Measurements from ENCODE around the gene TEAD1. TPM values are rescaled to one million over a fixed set of nuclear protein-coding genes. Genes with fewer than 3 reads are reported as not detected.

The TEAD1 gene
- total RNA-seq, 1 donor from 2014 or later, result 62.5 TPM

DNA sequence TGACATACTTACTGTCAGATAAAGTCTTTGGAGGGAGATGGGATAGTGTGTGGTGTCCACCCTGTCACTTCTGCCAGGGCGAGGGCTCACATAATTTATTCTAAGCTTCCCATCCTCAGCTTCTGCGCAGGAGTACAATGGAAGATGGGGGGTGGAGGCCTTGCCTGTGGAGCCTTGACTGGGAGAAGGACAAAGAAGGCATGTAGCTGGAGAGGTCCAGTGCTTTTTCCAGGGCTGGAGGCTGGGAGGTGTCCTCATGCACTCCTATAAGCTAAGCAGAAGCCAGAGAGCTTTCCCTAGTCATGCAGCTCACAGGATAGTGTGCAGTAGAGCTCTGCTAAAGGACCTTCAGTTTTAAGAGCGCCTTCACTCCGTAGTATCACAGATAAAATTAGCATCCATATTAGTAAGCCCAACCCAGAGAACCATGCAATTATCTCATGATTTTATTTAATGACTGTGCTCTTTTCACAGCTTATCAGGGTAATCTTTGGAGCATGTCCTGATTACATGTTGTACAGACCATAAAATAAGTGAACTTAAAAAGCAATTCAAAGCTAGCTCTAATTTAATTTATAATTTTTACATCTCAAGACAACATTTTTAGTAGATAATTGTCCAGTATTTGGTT is 148.3 kb downstream of the TEAD1 start:
- Mint-ChIP-seq H3K36me3 (ENCODE audit: unreplicated experiment) (no peaks in the 10 kb centered on the region), H3K4me3 (ENCODE audit: unreplicated experiment) (no peak overlapping the region), H3K27me3 (ENCODE audit: unreplicated experiment) (no peaks in the 10 kb centered on the region), H3K9me3 (ENCODE audit: unreplicated experiment) (no peaks in the 10 kb centered on the region), H3K27ac (ENCODE audit: unreplicated experiment) (no peak overlapping the region), H3K4me1 (ENCODE audit: low read depth, unreplicated experiment) (peaks cover 23% of the 10 kb centered on the region)
- TF ChIP-seq, protein P1, sequence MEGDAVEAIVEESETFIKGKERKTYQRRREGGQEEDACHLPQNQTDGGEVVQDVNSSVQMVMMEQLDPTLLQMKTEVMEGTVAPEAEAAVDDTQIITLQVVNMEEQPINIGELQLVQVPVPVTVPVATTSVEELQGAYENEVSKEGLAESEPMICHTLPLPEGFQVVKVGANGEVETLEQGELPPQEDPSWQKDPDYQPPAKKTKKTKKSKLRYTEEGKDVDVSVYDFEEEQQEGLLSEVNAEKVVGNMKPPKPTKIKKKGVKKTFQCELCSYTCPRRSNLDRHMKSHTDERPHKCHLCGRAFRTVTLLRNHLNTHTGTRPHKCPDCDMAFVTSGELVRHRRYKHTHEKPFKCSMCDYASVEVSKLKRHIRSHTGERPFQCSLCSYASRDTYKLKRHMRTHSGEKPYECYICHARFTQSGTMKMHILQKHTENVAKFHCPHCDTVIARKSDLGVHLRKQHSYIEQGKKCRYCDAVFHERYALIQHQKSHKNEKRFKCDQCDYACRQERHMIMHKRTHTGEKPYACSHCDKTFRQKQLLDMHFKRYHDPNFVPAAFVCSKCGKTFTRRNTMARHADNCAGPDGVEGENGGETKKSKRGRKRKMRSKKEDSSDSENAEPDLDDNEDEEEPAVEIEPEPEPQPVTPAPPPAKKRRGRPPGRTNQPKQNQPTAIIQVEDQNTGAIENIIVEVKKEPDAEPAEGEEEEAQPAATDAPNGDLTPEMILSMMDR (IDR thresholded peaks at IDR 0.05; ENCODE audit: partially characterized antibody, unreplicated experiment), result no peak
- no peak for DNase-seq

DNA sequence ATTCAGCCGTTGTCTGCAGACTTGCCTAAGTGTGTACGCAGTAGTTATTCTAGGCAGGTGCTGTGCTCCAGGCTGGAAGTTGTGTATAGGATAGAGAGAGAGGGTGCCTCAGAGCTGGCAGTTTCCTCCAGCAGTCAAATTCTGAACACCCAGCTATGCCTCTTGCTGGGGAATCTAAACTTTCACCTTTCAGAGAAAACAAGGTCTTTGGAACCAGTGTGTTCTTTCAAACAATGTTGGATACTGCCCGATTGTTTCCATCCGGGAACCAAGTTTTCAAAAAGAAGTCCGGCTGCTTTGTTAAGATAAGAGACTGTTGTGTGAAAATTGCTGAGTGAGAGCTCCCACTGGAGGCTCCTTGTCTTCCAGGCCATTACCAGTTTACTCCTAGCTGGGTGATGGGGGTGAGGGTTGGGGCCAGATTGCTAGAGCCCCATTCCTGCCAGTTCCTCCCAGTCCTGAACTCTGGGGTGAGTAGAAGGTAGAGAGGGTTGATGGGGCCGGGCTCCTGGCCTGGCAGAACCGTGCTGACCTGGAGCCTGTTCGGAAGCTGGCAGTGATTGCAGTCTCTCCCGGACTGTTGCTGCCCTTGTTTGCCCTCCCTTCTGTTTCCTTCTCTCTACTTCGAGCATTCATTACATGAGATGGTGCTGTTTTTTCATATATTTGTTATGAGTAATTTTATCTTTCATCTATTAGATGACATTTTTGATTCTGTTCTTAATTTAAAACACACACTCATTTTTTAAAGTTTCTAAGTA is 150.2 kb downstream of the TEAD1 start:
- no peak for DNase-seq
- no peak overlapping the region for H3K4me3 Mint-ChIP-seq (ENCODE audit: unreplicated experiment)
- peaks cover 35% of the 10 kb centered on the region for H3K4me1 Mint-ChIP-seq (ENCODE audit: low read depth, unreplicated experiment)
- no peaks in the 10 kb centered on the region for H3K36me3 Mint-ChIP-seq (ENCODE audit: unreplicated experiment)
- TF ChIP-seq, protein P1 (IDR thresholded peaks at IDR 0.05; ENCODE audit: partially characterized antibody, unreplicated experiment), result no peak
- peaks cover 4% of the 10 kb centered on the region for H3K9me3 Mint-ChIP-seq (ENCODE audit: unreplicated experiment)
- H3K27ac Mint-ChIP-seq (ENCODE audit: unreplicated experiment), result no peak overlapping the region
- H3K27me3 Mint-ChIP-seq (ENCODE audit: unreplicated experiment), result peaks cover 6% of the 10 kb centered on the region

DNA sequence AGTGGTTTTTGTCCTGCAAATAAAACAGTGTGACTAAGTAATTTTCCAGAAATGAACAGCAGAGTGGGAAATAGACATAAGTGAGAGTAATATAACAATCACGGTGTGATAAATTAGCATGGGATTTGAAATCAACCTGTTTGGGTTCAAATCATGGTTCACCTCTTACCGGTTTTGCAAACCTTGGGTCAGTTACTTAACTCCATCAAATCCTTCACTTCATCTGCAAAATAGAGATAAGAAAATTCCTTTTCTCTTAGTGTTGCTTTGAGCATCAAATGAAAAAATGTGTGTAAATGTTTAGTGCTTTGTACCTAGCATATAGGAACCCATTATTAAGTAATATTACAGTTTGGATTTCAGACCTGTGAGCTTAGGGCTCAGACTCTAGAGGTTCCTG is 152.2 kb downstream of the TEAD1 start:
- H3K27me3 Mint-ChIP-seq (ENCODE audit: unreplicated experiment), result peaks cover 9% of the 10 kb centered on the region
- TF ChIP-seq, protein P1 (IDR thresholded peaks at IDR 0.05; ENCODE audit: partially characterized antibody, unreplicated experiment), result no peak
- peaks cover 8% of the 10 kb centered on the region for H3K9me3 Mint-ChIP-seq (ENCODE audit: unreplicated experiment)
- no peak overlapping the region for H3K4me3 Mint-ChIP-seq (ENCODE audit: unreplicated experiment)
- no peaks in the 10 kb centered on the region for H3K36me3 Mint-ChIP-seq (ENCODE audit: unreplicated experiment)
- H3K4me1 Mint-ChIP-seq (ENCODE audit: low read depth, unreplicated experiment), result peaks cover 48% of the 10 kb centered on the region
- DNase-seq, result no peak
- H3K27ac Mint-ChIP-seq (ENCODE audit: unreplicated experiment), result no peak overlapping the region

DNA sequence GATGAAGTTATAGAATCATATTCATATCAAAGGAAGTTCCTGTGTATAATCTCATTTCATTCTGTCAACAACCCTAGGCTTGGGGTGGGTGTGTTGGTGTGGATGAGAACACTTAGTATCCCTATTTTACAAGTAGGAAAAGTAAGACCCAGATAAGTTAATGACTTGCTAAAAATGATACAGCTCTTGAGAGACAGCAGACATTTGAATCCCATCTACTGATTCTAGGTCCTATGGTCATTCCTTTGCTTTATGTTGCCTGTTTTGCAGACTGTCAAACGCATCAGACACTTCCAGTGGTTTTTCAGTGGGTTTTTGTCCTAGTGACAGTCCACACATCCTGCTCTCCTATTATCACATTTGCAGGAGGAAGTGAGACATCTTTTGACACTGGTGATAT is 153.1 kb downstream of the TEAD1 start:
- DNase-seq, result no peak
- peaks cover 49% of the 10 kb centered on the region for H3K4me1 Mint-ChIP-seq (ENCODE audit: low read depth, unreplicated experiment)
- peaks cover 8% of the 10 kb centered on the region for H3K9me3 Mint-ChIP-seq (ENCODE audit: unreplicated experiment)
- no peak overlapping the region for H3K27ac Mint-ChIP-seq (ENCODE audit: unreplicated experiment)
- peaks cover 9% of the 10 kb centered on the region for H3K27me3 Mint-ChIP-seq (ENCODE audit: unreplicated experiment)
- TF ChIP-seq, protein P1 (IDR thresholded peaks at IDR 0.05; ENCODE audit: partially characterized antibody, unreplicated experiment), result no peak
- no peaks in the 10 kb centered on the region for H3K36me3 Mint-ChIP-seq (ENCODE audit: unreplicated experiment)
- H3K4me3 Mint-ChIP-seq (ENCODE audit: unreplicated experiment), result peak overlapping the region; percentile 35
